Esophagus muscularis mucosa (tissue), 4 donors: ENCODE data around the gene ITGA2B. TPM values are rescaled to one million over a fixed set of nuclear protein-coding genes. Genes with fewer than 3 reads are reported as not detected.

Source experiments
- DNase-seq: peaks from one replicate; pipeline ENCODE4 v3.0.0-alpha.2; 2017; ENCODE audit errors: extremely low spot score
- H3K27ac ChIP-seq, 4 donors: fragments of 200-600 bp; sonication (generic); replicated peaks in 1 of 4; 1 replicate in 3 of 4; 2 replicates in 1 of 4; pipeline ENCODE4 v1.5.1; 2016 to 2019; ENCODE audit warnings: mild to moderate bottlenecking in 1 of 4
- H3K27me3 ChIP-seq, 4 donors: fragments of 200-600 bp; sonication (generic); one replicate each; pipeline versions ENCODE4 v1.5.1 to v1.6.0; 2016 to 2019
- H3K36me3 ChIP-seq, 4 donors: fragments of 200-600 bp; sonication (generic); one replicate each; pipeline ENCODE4 v1.5.1; 2016 to 2019
- H3K4me1 ChIP-seq, 4 donors: fragments of 200-600 bp; sonication (generic); one replicate each; pipeline ENCODE4 v1.5.1; 2016 to 2019
- H3K4me3 ChIP-seq, 4 donors: fragments of 200-600 bp; sonication (generic); 1 replicate in 2 of 4; 2 replicates in 2 of 4; pipeline ENCODE4 v1.5.1; 2016 to 2019; ENCODE audit warnings: mild to moderate bottlenecking in 4 of 4, moderate library complexity in 1 of 4
- H3K9me3 ChIP-seq, 4 donors: fragments of 200-600 bp; sonication (generic); 1 replicate in 3 of 4; 2 replicates in 1 of 4; pipeline ENCODE4 v1.5.1; 2016 to 2019
- CTCF ChIP-seq, 3 experiments: fragments of 200-600 bp in 2 of 3; fragments of 450-650 bp in 1 of 3; sonication (generic) in 2 of 3; IDR thresholded peaks; one replicate each; pipeline ENCODE4 v1.5.1; 2017 to 2019; ENCODE audit warnings: antibody characterized with exemption in 3 of 3, mild to moderate bottlenecking in 2 of 3, moderate library complexity in 1 of 3
- EP300 ChIP-seq: sonication (generic); formaldehyde crosslinking; IDR thresholded peaks from one replicate; pipeline ENCODE4 v1.6.1; 2017; ENCODE audit warnings: antibody characterized with exemption
- POLR2A ChIP-seq: fragments of 450-650 bp; IDR thresholded peaks from one replicate; pipeline ENCODE4 v1.6.1; 2017; ENCODE audit warnings: antibody characterized with exemption, moderate library complexity, mild to moderate bottlenecking, low read depth
- POLR2AphosphoS5 ChIP-seq, 2 donors: sonication (generic); formaldehyde crosslinking; IDR thresholded peaks; one replicate each; pipeline ENCODE4 v1.6.1; 2017; ENCODE audit warnings: antibody characterized with exemption in 2 of 2
- WGBS: methylation state at CpG from one replicate; pipeline ENCODE4 v1.1.5; 2018; 5-methylcytosine and 5-hydroxymethylcytosine counted together
- intact Hi-C: fragments of 100-400 bp; cut with DNase I; formaldehyde crosslinking; loops from one replicate; pipeline ENCODE4 v1.15.1; 2023
- total RNA-seq, 4 donors: library from RNA; depleted of rRNA; stranded (reverse); fragments of >200 nt; gene quantifications; one replicate each; pipeline versions ENCODE4 v1.1.0 to v1.2.1, GENCODE V29; 2016

ITGA2B gene
- total RNA-seq, 4 donors from 2014 or later, result 0.42 to 1.7 (median 1.0) TPM

- 81% methylated on average over 9 of the region's 16 CpGs for WGBS
- no peak for DNase-seq
- Histone ChIP-seq H3K9me3 (no peaks in the 10 kb centered on the region), H3K27me3 (peaks cover 0 to 28% (median 0%) of the 10 kb centered on the region in 4 donors), H3K4me1 (peaks cover 15 to 21% (median 19%) of the 10 kb centered on the region in 4 donors), H3K27ac (no peak overlapping the region), H3K36me3 (no peaks in the 10 kb centered on the region), H3K4me3 (no peak overlapping the region)
- intact Hi-C loops, result no loop called here
- TF ChIP-seq POLR2A (no peak), POLR2AphosphoS5 (IDR thresholded peaks at IDR 0.05) (no peak), CTCF (IDR thresholded peaks at IDR 0.05) (no peak), EP300 (no peak)
Measured at GRCh38 chr17:44383861-44384260, 5.6 kb downstream of the ITGA2B start.

- H3K9me3 ChIP-seq, result no peaks in the 10 kb centered on the region
- no peaks in the 10 kb centered on the region for H3K36me3 ChIP-seq
- no peak overlapping the region for H3K27ac ChIP-seq
- H3K4me3 ChIP-seq, result no peak overlapping the region
- no peak for DNase-seq
- TF ChIP-seq POLR2AphosphoS5 (IDR thresholded peaks at IDR 0.05), result no peak
- TF ChIP-seq CTCF (IDR thresholded peaks at IDR 0.05), result no peak
- TF ChIP-seq EP300, result no peak
- TF ChIP-seq POLR2A, result no peak
- peaks cover 0 to 28% (median 0%) of the 10 kb centered on the region in 4 donors for H3K27me3 ChIP-seq
- intact Hi-C loops, result no loop called here
- 93% methylated on average over 15 of the region's 15 CpGs for WGBS
- H3K4me1 ChIP-seq, result peaks cover 15 to 21% (median 19%) of the 10 kb centered on the region in 4 donors
Measured at GRCh38 chr17:44383363-44383762, 6.1 kb downstream of the ITGA2B start.

- DNase-seq, result no peak
- H3K27me3 ChIP-seq, result peaks cover 0 to 28% (median 0%) of the 10 kb centered on the region in 4 donors
- no peaks in the 10 kb centered on the region for H3K9me3 ChIP-seq
- 92% methylated on average over 6 of the region's 6 CpGs for WGBS
- H3K36me3 ChIP-seq, result no peaks in the 10 kb centered on the region
- intact Hi-C loops, result no loop called here
- H3K4me1 ChIP-seq, result peaks cover 15 to 21% (median 19%) of the 10 kb centered on the region in 4 donors
- H3K4me3 ChIP-seq, result no peak overlapping the region
- TF ChIP-seq POLR2A (no peak), CTCF (IDR thresholded peaks at IDR 0.05) (no peak), EP300 (no peak), POLR2AphosphoS5 (IDR thresholded peaks at IDR 0.05) (no peak)
- no peak overlapping the region for H3K27ac ChIP-seq
Measured at GRCh38 chr17:44382917-44383316, 6.5 kb downstream of the ITGA2B start.

GRCh38 chr17:44381810-44382305 is 7.6 kb downstream of the ITGA2B start:
- intact Hi-C loops, result no loop called here
- Histone ChIP-seq H3K4me3 (no peak overlapping the region), H3K27ac (no peak overlapping the region), H3K27me3 (peaks cover 0 to 28% (median 0%) of the 10 kb centered on the region in 4 donors), H3K9me3 (no peaks in the 10 kb centered on the region), H3K4me1 (peaks cover 15 to 22% (median 22%) of the 10 kb centered on the region in 4 donors), H3K36me3 (no peaks in the 10 kb centered on the region)
- no peak for TF ChIP-seq EP300
- TF ChIP-seq CTCF (IDR thresholded peaks at IDR 0.05), result no peak
- no peak for TF ChIP-seq POLR2AphosphoS5 (IDR thresholded peaks at IDR 0.05)
- TF ChIP-seq POLR2A, result no peak
- 83% methylated on average over 4 of the region's 4 CpGs for WGBS
- no peak for DNase-seq

GRCh38 chr17:44380767-44381166 is 8.7 kb downstream of the ITGA2B start:
- intact Hi-C loops, result no loop called here
- no peak for TF ChIP-seq EP300
- no peak for TF ChIP-seq CTCF (IDR thresholded peaks at IDR 0.05)
- no peak for TF ChIP-seq POLR2A
- TF ChIP-seq POLR2AphosphoS5 (IDR thresholded peaks at IDR 0.05), result no peak
- Histone ChIP-seq H3K36me3 (no peaks in the 10 kb centered on the region), H3K4me3 (no peak overlapping the region), H3K27me3 (peaks cover 0 to 25% (median 2%) of the 10 kb centered on the region in 4 donors), H3K4me1 (peaks cover 17 to 29% (median 27%) of the 10 kb centered on the region in 4 donors), H3K9me3 (no peaks in the 10 kb centered on the region), H3K27ac (no peak overlapping the region)
- 40% methylated on average over 1 of the region's 9 CpGs for WGBS
- DNase-seq, result no peak
